K562 (cell line): ENCODE measurements around the gene SPHK2. TPM values are rescaled to one million over a fixed set of nuclear protein-coding genes. Genes with fewer than 3 reads are reported as not detected.

Experiments used
- CBFA2T2 ChIP-seq: fragments of 450-650 bp; conservative IDR thresholded peaks from 2 replicates; pipeline ENCODE4 v1.6.1; 2017; ENCODE audit warnings: mild to moderate bottlenecking
- CREB3L1 ChIP-seq: fragments of 450-650 bp; IDR thresholded peaks from 2 replicates; pipeline ENCODE4 v1.6.1; 2014; ENCODE audit warnings: low read depth, mild to moderate bottlenecking, moderate library complexity, borderline replicate concordance
- E2F6 ChIP-seq, 2 experiments: IDR thresholded peaks; 2 replicates each; pipeline ENCODE4 v1.6.1; 2011; ENCODE audit warnings: borderline replicate concordance in 1 of 2, control low read depth in 1 of 2, low read depth in 1 of 2, low read length in 1 of 2, mild to moderate bottlenecking in 1 of 2, mixed read lengths in 1 of 2, moderate library complexity in 1 of 2; ENCODE audit not compliant: insufficient read depth in 1 of 2, insufficient read length in 1 of 2, poor library complexity in 1 of 2, severe bottlenecking in 1 of 2; ENCODE audit errors: extremely low read depth in 1 of 2
- ETV5 ChIP-seq: sonication (generic); formaldehyde crosslinking; IDR thresholded peaks from 2 replicates; pipeline ENCODE4 v1.4.0; 2020; ENCODE audit warnings: low read depth, mild to moderate bottlenecking, missing genetic modification reagents
- FIP1L1 ChIP-seq: fragments of 200-400 bp; formaldehyde crosslinking; IDR thresholded peaks from 2 replicates; pipeline ENCODE4 v1.6.1; 2018; ENCODE audit warnings: mild to moderate bottlenecking, low read depth, low read length; ENCODE audit not compliant: poor library complexity, severe bottlenecking
- FOXJ2 ChIP-seq: fragments of 200-800 bp; sonication (Bioruptor generic); IDR thresholded peaks from 2 replicates; pipeline ENCODE4 v1.6.1; 2016; ENCODE audit warnings: missing genetic modification characterization, missing compliant biosample characterization
- FOXK1 ChIP-seq: sonication (generic); formaldehyde crosslinking; IDR thresholded peaks from 2 replicates; pipeline ENCODE4 v1.8.0; 2022; ENCODE audit warnings: missing genetic modification reagents, mild to moderate bottlenecking, borderline replicate concordance
- GABPA ChIP-seq: fragments of 200-800 bp; sonication (Bioruptor generic); conservative IDR thresholded peaks from 2 replicates; pipeline ENCODE4 v1.6.1; 2016; ENCODE audit warnings: low read depth, missing genetic modification characterization, missing compliant biosample characterization
- GABPB1 ChIP-seq: sonication (generic); formaldehyde crosslinking; IDR thresholded peaks from 2 replicates; pipeline ENCODE4 v1.8.0; 2022; ENCODE audit warnings: mild to moderate bottlenecking, missing genetic modification reagents
- HMBOX1 ChIP-seq: sonication (generic); IDR thresholded peaks from 2 replicates; pipeline ENCODE4 v1.6.1; 2016
- MEF2A ChIP-seq: IDR thresholded peaks from 2 replicates; pipeline ENCODE4 v1.6.1; 2011; ENCODE audit warnings: low read depth, mild to moderate bottlenecking, low read length, moderate library complexity; ENCODE audit not compliant: control insufficient read depth
- MEF2D ChIP-seq: conservative IDR thresholded peaks from 2 replicates; pipeline ENCODE4 v1.6.1; 2016; ENCODE audit warnings: low read depth, missing genetic modification characterization, missing compliant biosample characterization
- MYNN ChIP-seq, 2 experiments: sonication (generic); formaldehyde crosslinking in 1 of 2; IDR thresholded peaks; 2 replicates each; pipeline versions ENCODE4 v1.5.0 to v1.6.1; 2016 to 2020; ENCODE audit warnings: antibody characterized with exemption in 1 of 2, missing genetic modification reagents in 1 of 2
- NFIX ChIP-seq: fragments of 250-450 bp; sonication (Bioruptor Pico); IDR thresholded peaks from 2 replicates; pipeline ENCODE4 v1.4.0; 2020; ENCODE audit warnings: low read depth, mild to moderate bottlenecking, moderate library complexity
- NR4A1 ChIP-seq, 2 experiments: fragments of 250-450 bp in 1 of 2; fragments of 450-650 bp in 1 of 2; sonication (Bioruptor Pico) in 1 of 2; IDR thresholded peaks; 2 replicates each; pipeline versions ENCODE4 v1.4.0 to v1.6.1; 2016 to 2020; ENCODE audit warnings: mild to moderate bottlenecking in 2 of 2, missing compliant biosample characterization in 1 of 2, missing genetic modification characterization in 1 of 2, moderate library complexity in 1 of 2
- RBM15 ChIP-seq: fragments of 200-400 bp; formaldehyde crosslinking; IDR thresholded peaks from 2 replicates; pipeline ENCODE4 v1.6.1; 2018; ENCODE audit warnings: mild to moderate bottlenecking, low read length, moderate library complexity; ENCODE audit not compliant: insufficient read depth
- RFX5 ChIP-seq: IDR thresholded peaks from 2 replicates; pipeline ENCODE4 v1.6.1; 2011; ENCODE audit warnings: low read depth, mild to moderate bottlenecking, improper control_type of control experiment, low read length
- RUNX1 ChIP-seq: sonication (generic); IDR thresholded peaks from 2 replicates; pipeline ENCODE4 v1.6.1; 2016; ENCODE audit warnings: antibody characterized with exemption, low read depth
- THAP7 ChIP-seq: fragments of 250-450 bp; sonication (Bioruptor Pico); IDR thresholded peaks from 2 replicates; pipeline ENCODE4 v1.5.0; 2021
- ZC3H4 ChIP-seq: sonication (generic); formaldehyde crosslinking; IDR thresholded peaks from 2 replicates; pipeline ENCODE4 v1.9.0; 2021; ENCODE audit warnings: missing genetic modification reagents, borderline replicate concordance
- ZNF12 ChIP-seq: sonication (generic); formaldehyde crosslinking; IDR thresholded peaks from 2 replicates; pipeline ENCODE4 v1.4.0; 2020; ENCODE audit warnings: mild to moderate bottlenecking, missing genetic modification reagents
- ZNF175 ChIP-seq: fragments of 200-800 bp; sonication (Bioruptor generic); IDR thresholded peaks from 2 replicates; pipeline ENCODE4 v1.6.1; 2016; ENCODE audit warnings: low read depth, mild to moderate bottlenecking, missing genetic modification characterization, missing compliant biosample characterization
- ZZZ3 ChIP-seq: fragments of 450-650 bp; IDR thresholded peaks from 2 replicates; pipeline ENCODE4 v1.6.1; 2016; ENCODE audit warnings: antibody characterized with exemption, mild to moderate bottlenecking, moderate library complexity
- polyA plus RNA-seq, 8 experiments: library from polyadenylated mRNA; depleted of rRNA in 4 of 8; stranded (reverse) in 5 of 8; unstranded in 3 of 8; fragments of >200 nt; fragmentation: Nextera tagmentation in 2 of 8; fragmentation: Illumina TruSeq in 1 of 8; extraction: Ambion mirVana in 2 of 8; extraction: Trizol in 1 of 8; gene quantifications; 2 replicates each; pipeline versions ENCODE4 v1.2.1 to v1.2.3, GENCODE V29; 2011 to 2014; ENCODE audit warnings: inconsistent platforms in 1 of 8, missing spikeins in 1 of 8
- total RNA-seq, 7 experiments: library from RNA; depleted of rRNA in 6 of 7; stranded (reverse); fragments of >200 nt in 6 of 7; fragmentation: Illumina TruSeq in 2 of 7; extraction: Trizol in 2 of 7; gene quantifications; 2 replicates each; pipeline versions ENCODE4 v1.2.1 to v1.2.3, GENCODE V29; 2011 to 2021; ENCODE audit warnings: low replicate concordance in 1 of 7

The SPHK2 gene
- total and polyA plus RNA-seq, 9 of the 15 experiments (the other 6 are each of a cell fraction or from before 2014, with no cell fraction given): 0.10 to 15.2 (median 2.9) TPM

- TF ChIP-seq GABPB1 (CRISPR knock-in tag) (peak; percentile 93), E2F6 (IDR thresholded peaks at IDR 0.05; ENCODE audit: borderline replicate concordance in 1 of 2, extremely low read depth in 1 of 2, insufficient read depth in 1 of 2, insufficient read length in 1 of 2, low read depth in 1 of 2, low read length in 1 of 2, poor library complexity in 1 of 2, severe bottlenecking in 1 of 2) (peak; percentile 74 to 79), NR4A1 (CRISPR knock-in tag; IDR thresholded peaks at IDR 0.05) (no peak), NR4A1 (tag; IDR thresholded peaks at IDR 0.05) (0 out of 2 replicates have a peak, but pooled peaks have one; percentile 15), RFX5 (peak; percentile 86), ZNF12 (no peak; the same call in 1 of the 2 replicates), MEF2D (tag) (no peak), ZNF175 (CRISPR knock-in tag) (no peak), ETV5 (CRISPR knock-in tag) (peak; percentile 96), ZC3H4 (CRISPR knock-in tag) (no peak), CBFA2T2 (no peak), MYNN (IDR thresholded peaks at IDR 0.05) (peak; percentile 2; the same call in 1 of the 2 replicates), MYNN (CRISPR knock-in tag; IDR thresholded peaks at IDR 0.05) (no peak), FIP1L1 (peak; percentile 80), ZZZ3 (peak; percentile 97), FOXK1 (CRISPR knock-in tag) (peak; percentile 69; the same call in 1 of the 2 replicates), NFIX (no peak), CREB3L1 (peak; percentile 99), FOXJ2 (no peak; the same call in 1 of the 2 replicates), THAP7 (peak; percentile 37; the same call in 1 of the 2 replicates), RBM15 (no peak), GABPA (tag) (peak; percentile 97), RUNX1 (no peak), HMBOX1 (peak; percentile 93), MEF2A (0 out of 2 replicates have a peak, but pooled peaks have one; percentile 55)
Measured at GRCh38 chr19:48618916-48619691, at the start of gene SPHK2, which contains the start of gene RPL18 (continued).
